Natural killer cell (primary cell): ENCODE results near the gene TPRG1. TPM values are rescaled to one million over a fixed set of nuclear protein-coding genes. Genes with fewer than 3 reads are reported as not detected.
"Not testable (repeated sequence)": the region's sequence is repeated elsewhere in the genome, so short reads cannot be mapped to it uniquely, and the experiment has no call there.

Experiments
- ATAC-seq, 3 donors: fragments of 150-1000 bp in 2 of 3; fragments of 200-7000 bp in 1 of 3; cut with Tn5 transposase; 1 replicate in 1 of 3; 2 replicates in 2 of 3; pipeline ENCODE4 v1.10.0; 2021; ENCODE audit warnings: mild to moderate bottlenecking in 2 of 3, moderate library complexity in 2 of 3
- DNase-seq, 2 donors: peaks; one replicate each; pipeline versions ENCODE4 v3.0.0 to v3.0.0-alpha.2; 2013 to 2021; ENCODE audit warnings: mixed read lengths in 1 of 2
- H3K27ac ChIP-seq: one replicate; pipeline ENCODE4 v1.5.1; 2013; ENCODE audit warnings: mild to moderate bottlenecking, low read length
- H3K27me3 ChIP-seq: one replicate; pipeline ENCODE4 v1.6.1; 2013; ENCODE audit warnings: low read length; ENCODE audit not compliant: control insufficient read depth, insufficient read depth
- H3K36me3 ChIP-seq: one replicate; pipeline ENCODE4 v1.6.1; 2013; ENCODE audit warnings: low read length; ENCODE audit not compliant: control insufficient read depth, insufficient read depth
- H3K4me1 ChIP-seq: one replicate; pipeline ENCODE4 v1.6.1; 2013; ENCODE audit warnings: low read length; ENCODE audit not compliant: control insufficient read depth, insufficient read depth
- H3K4me3 ChIP-seq: one replicate; pipeline ENCODE4 v1.5.1; 2013; ENCODE audit warnings: low read length
- H3K9me3 ChIP-seq: one replicate; pipeline ENCODE4 v1.6.1; 2013; ENCODE audit warnings: low read length; ENCODE audit not compliant: control insufficient read depth, insufficient read depth
- H3K27ac Mint-ChIP-seq, 2 donors: one replicate each; pipeline ENCODE4 v1.8.0; 2022; ENCODE audit warnings: mild to moderate bottlenecking in 2 of 2, mixed read lengths in 2 of 2, moderate library complexity in 1 of 2
- H3K27me3 Mint-ChIP-seq, 2 donors: one replicate each; pipeline ENCODE4 v1.8.0; 2022; ENCODE audit warnings: low read depth in 2 of 2, mixed read lengths in 2 of 2
- H3K36me3 Mint-ChIP-seq: one replicate; pipeline ENCODE4 v1.8.0; 2022; ENCODE audit warnings: mixed read lengths
- H3K4me1 Mint-ChIP-seq, 2 donors: one replicate each; pipeline ENCODE4 v1.8.0; 2022; ENCODE audit warnings: mixed read lengths in 2 of 2
- H3K4me3 Mint-ChIP-seq: one replicate; pipeline ENCODE4 v1.8.0; 2022; ENCODE audit warnings: mild to moderate bottlenecking, moderate library complexity, mixed read lengths
- H3K9me3 Mint-ChIP-seq, 2 donors: one replicate each; pipeline ENCODE4 v1.8.0; 2022; ENCODE audit warnings: mixed read lengths in 2 of 2
- CTCF ChIP-seq: fragments of 200-600 bp; IDR thresholded peaks from one replicate; pipeline ENCODE4 v1.8.0; 2022; ENCODE audit warnings: antibody characterized with exemption
- WGBS: methylation state at CpG from one replicate; pipeline ENCODE4 v1.1.7; 2013; ENCODE audit warnings: missing lambda C conversion rate; ENCODE audit not compliant: insufficient coverage; 5-methylcytosine and 5-hydroxymethylcytosine counted together
- intact Hi-C: fragments of 100-400 bp; cut with micrococcal nuclease; formaldehyde crosslinking; loops from one replicate; pipeline ENCODE4 v1.14.2; 2022
- total RNA-seq, 4 donors: library from RNA; stranded (reverse); fragments of 120-200 nt in 1 of 4; gene quantifications; one replicate each; pipeline versions ENCODE4 v1.2.3 to v1.2.4, GENCODE V29; 2013 to 2022

Gene TPRG1
- total RNA-seq, 3 donors from 2014 or later (not counting 1 experiment from before 2014, with no cell fraction given): 1.3 to 4.6 (median 1.9) TPM

GRCh38 chr3:189320511-189320910 is 148.7 kb downstream of the TPRG1 start:
- intact Hi-C loops: no loop called here
- Mint-ChIP-seq H3K9me3 (peaks cover 0 to 2% of the 10 kb centered on the region in 2 donors), H3K4me1 (peaks cover 22 to 23% of the 10 kb centered on the region in 2 donors), H3K36me3 (no peaks in the 10 kb centered on the region), H3K27me3 (peaks cover 0 to 7% of the 10 kb centered on the region in 2 donors), H3K4me3 (no peak overlapping the region), H3K27ac (no peak overlapping the region)
- no peaks in the 10 kb centered on the region for H3K27me3 ChIP-seq
- no peak overlapping the region for H3K27ac ChIP-seq
- H3K4me3 ChIP-seq: no peak overlapping the region
- H3K4me1 ChIP-seq: peaks cover 17% of the 10 kb centered on the region
- TF ChIP-seq CTCF: no peak
- no peak for DNase-seq
- H3K36me3 ChIP-seq: no peaks in the 10 kb centered on the region
- WGBS: no CpG with 5 or more reads among the region's 3 CpGs
- H3K9me3 ChIP-seq: no peaks in the 10 kb centered on the region
- no peak for ATAC-seq

- H3K4me1 ChIP-seq: peaks cover 18% of the 10 kb centered on the region
- DNase-seq (no peak), ATAC-seq (no peak)
- intact Hi-C loops: no loop called here
- no peak overlapping the region for H3K27ac Mint-ChIP-seq
- H3K27me3 Mint-ChIP-seq: peaks cover 0 to 7% of the 10 kb centered on the region in 2 donors
- 90% methylated on average over 4 of the region's 4 CpGs for WGBS
- no peaks in the 10 kb centered on the region for H3K36me3 ChIP-seq
- no peaks in the 10 kb centered on the region for H3K9me3 ChIP-seq
- no peaks in the 10 kb centered on the region for H3K36me3 Mint-ChIP-seq
- no peak overlapping the region for H3K4me3 ChIP-seq
- peaks cover 0 to 2% of the 10 kb centered on the region in 2 donors for H3K9me3 Mint-ChIP-seq
- no peak overlapping the region for H3K4me3 Mint-ChIP-seq
- peaks cover 25 to 26% of the 10 kb centered on the region in 2 donors for H3K4me1 Mint-ChIP-seq
- TF ChIP-seq CTCF: no peak
- H3K27me3 ChIP-seq: no peaks in the 10 kb centered on the region
- no peak overlapping the region for H3K27ac ChIP-seq
Observed at GRCh38 chr3:189322339-189322738, 150.6 kb downstream of the TPRG1 start.

GRCh38 chr3:189324538-189325138 is 152.9 kb downstream of the TPRG1 start:
- Mint-ChIP-seq H3K9me3 (no peaks in the 10 kb centered on the region), H3K27me3 (no peaks in the 10 kb centered on the region), H3K4me3 (peak overlapping the region; percentile 81), H3K4me1 (peaks cover 25 to 26% of the 10 kb centered on the region in 2 donors), H3K36me3 (no peaks in the 10 kb centered on the region), H3K27ac (peak overlapping the region; percentile 70 to 84)
- Histone ChIP-seq H3K27ac (peak overlapping the region; percentile 39), H3K9me3 (no peaks in the 10 kb centered on the region), H3K4me3 (no peak overlapping the region), H3K27me3 (no peaks in the 10 kb centered on the region), H3K36me3 (no peaks in the 10 kb centered on the region), H3K4me1 (peaks cover 18% of the 10 kb centered on the region)
- intact Hi-C loops: no loop called here
- WGBS: 3% methylated on average over 5 of the region's 5 CpGs
- no peak for TF ChIP-seq CTCF
- ATAC-seq (peak; percentile 88 to 98 (median 88)), DNase-seq (peak; percentile 18 to 96)

DNA sequence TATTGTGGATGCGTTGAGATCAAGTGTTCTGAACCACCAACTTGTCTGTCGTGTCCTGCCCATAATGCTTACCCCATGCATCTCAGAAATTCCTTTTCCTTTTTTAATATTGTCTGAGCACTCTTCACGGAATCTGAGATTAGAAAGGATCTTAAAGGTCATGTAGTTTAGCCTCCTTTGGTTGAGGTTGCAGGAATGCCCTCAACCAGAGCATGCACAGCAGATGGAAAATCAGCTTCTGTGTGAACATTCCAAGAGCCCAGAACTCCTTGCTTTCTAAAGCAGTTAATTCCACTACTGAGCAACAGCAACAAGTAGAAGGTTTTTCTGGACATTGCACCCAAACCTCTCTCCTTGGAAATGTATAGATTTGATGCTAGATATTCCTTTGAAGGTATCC is 153.7 kb downstream of the TPRG1 start:
- Mint-ChIP-seq H3K27me3 (no peaks in the 10 kb centered on the region), H3K4me1 (peaks cover 25 to 26% of the 10 kb centered on the region in 2 donors), H3K4me3 (peak overlapping the region; percentile 64), H3K36me3 (no peaks in the 10 kb centered on the region), H3K9me3 (no peaks in the 10 kb centered on the region), H3K27ac (peak overlapping the region; percentile 70 to 84)
- H3K36me3 ChIP-seq: no peaks in the 10 kb centered on the region
- no peak for TF ChIP-seq CTCF
- no peak overlapping the region for H3K4me3 ChIP-seq
- DNase-seq (peak in 1 of 2 donors; percentile 8), ATAC-seq (no peak)
- H3K27ac ChIP-seq: no peak overlapping the region
- intact Hi-C loops: no loop called here
- no peaks in the 10 kb centered on the region for H3K27me3 ChIP-seq
- no peaks in the 10 kb centered on the region for H3K9me3 ChIP-seq
- peaks cover 18% of the 10 kb centered on the region for H3K4me1 ChIP-seq
- 85% methylated on average over 3 of the region's 3 CpGs for WGBS

GRCh38 chr3:189329630-189330029 is 157.9 kb downstream of the TPRG1 start:
- H3K9me3 Mint-ChIP-seq, H3K4me1 ChIP-seq, ATAC-seq, DNase-seq, intact Hi-C loops, H3K27ac Mint-ChIP-seq, H3K27me3 Mint-ChIP-seq, H3K4me3 ChIP-seq, H3K36me3 ChIP-seq, H3K4me3 Mint-ChIP-seq, H3K36me3 Mint-ChIP-seq, H3K27me3 ChIP-seq, H3K9me3 ChIP-seq, H3K27ac ChIP-seq: not testable (repeated sequence)
- WGBS: 98% methylated on average over 3 of the region's 4 CpGs
- peaks cover 11 to 12% of the 10 kb centered on the region in 2 donors for H3K4me1 Mint-ChIP-seq
